IPS DF 4.7 (cell line): ENCODE measurements around the gene ZFTA.
"Not testable (repeated sequence)": the region's sequence is repeated elsewhere in the genome, so short reads cannot be mapped to it uniquely, and the experiment has no call there.

Source experiments
- DNase-seq: peaks from one replicate; pipeline ENCODE4 v3.0.0-alpha.2; 2013; ENCODE audit warnings: low spot score; ENCODE audit errors: extremely low read depth

The ZFTA gene

DNA sequence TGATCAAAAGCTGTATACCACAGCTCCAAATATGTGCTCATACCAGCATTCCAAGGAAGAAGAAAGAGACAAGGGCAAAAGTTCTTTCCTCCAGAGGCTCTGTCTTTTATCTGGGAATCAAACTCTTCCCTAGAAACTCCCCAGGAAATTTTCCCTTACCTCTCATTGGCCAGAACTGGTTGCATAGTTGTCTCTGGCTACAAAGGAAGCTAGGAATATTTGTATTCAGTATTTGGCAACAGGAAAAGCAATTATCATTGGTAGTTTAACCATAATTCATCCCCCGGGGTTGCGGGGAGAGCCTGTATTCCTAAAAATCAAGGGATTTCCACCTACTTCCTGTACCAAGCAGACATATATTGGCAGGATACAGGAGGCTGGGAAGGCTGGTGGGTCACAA lies 10.5 kb upstream of the ZFTA start:
- no peak for DNase-seq

- DNase-seq = no peak
These were observed 6.6 kb upstream of the ZFTA start for GRCh38 chr11:63775191-63775590.

- not testable (repeated sequence) for DNase-seq
These were observed 3.3 kb upstream of the ZFTA start for GRCh38 chr11:63771741-63772318.

DNA sequence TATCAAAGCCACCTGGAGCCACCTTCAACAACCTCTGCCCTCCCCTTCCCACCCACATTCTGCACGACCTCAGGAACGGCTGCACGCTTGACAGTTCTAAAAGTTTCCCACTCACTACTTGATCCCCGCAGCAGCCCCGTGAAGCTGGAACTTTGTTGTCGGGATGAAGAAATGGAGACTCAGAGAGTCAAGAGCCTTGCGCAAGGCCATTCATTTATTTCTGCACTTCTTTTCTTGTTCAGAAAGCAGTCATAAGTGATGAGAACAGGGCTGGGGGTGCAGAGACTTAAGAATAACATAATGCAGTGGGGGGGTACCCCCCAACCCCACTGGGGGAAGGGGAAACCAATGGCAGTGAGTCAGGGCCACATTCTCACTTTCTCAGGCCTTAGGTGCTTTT lies 2.2 kb upstream of the ZFTA start:
- no peak for DNase-seq

DNA sequence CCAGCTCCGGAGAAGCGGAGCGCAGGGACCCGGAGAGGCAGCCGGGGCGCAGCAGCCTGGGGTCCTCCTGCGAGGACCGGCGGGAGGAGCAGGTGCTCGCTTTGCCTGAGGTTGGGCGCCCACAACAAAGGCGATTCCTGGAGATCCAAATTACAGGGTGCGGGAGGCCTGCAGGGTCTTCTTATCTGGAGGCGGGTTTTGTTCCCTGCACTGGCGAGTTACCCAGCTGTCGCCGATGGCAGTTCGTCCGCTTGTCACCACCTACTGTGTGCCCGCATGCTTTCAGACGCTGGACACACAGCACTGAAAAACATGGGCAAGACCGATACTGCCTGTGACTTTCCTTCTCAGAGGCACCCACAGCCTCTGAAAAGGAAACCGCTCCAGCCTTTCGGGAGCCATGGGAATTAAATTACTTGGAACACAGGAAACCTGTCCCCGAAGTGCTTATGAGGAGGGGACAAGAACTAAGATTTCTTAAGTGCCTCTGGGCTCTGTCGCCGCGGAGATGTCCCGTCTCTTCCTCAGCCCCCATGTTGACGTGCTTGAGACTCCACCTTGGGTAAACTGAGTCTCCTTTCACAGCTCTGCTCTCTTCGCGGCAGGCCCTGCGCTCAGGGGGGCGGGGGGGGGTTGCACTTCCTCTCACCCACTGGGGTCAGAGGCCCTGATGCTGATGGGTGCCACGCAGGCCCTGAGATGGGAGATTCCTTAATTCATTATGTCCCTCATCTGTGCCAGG lies 1.3 kb upstream of the ZFTA start:
- no peak for DNase-seq

- DNase-seq = no peak
These were observed 603 bp upstream of the ZFTA start for GRCh38 chr11:63769042-63769713.

DNA sequence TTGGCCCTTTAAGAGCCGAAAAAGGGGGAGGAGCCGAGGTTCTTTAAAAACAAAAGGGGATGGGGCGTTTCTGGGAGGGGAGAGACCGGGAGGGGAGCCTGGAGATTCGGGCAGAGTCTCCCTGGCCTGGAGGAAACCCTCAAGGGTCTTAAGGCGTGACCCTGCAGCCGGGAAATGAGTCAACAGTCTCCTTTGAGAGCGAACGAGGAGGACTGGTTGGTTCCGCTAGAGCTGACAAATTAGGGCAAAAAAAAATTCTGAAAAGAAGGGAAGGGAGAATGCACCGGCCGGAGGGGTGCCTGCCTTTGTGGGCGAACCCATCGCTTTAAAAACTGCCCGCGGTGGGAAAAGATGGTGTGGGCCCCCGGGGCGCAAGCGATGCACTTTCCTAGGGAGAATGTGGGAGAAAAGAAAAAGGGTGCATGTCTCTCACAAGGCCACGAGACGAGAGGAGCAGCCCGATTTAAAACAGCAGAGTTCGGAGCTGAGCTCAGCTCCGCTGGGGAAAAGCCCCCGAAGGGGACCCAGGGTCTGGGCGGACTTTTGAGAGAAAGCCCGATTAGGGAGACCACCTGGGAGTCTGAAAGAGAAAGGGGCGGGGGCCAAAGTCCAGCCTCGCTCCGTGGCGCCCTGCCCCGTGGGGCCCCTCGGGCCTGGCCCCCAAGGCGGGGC lies 874 bp downstream of the ZFTA start:
- no peak for DNase-seq

DNA sequence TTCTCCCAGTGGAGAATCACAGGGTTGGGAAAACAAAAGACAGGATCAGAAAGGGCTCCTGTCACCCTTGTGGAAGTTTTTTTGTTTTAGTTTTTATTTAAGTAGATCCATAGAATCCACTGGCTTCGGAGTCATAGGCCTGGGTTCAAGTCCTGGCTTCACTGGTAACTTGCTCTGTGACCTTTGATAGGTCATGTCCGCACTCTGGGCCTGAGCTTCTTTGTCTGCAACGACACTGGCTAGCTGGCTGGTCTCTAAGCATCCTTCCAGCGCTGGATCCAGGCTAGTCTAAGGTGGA lies 1.4 kb downstream of the ZFTA start:
- no peak for DNase-seq

DNA sequence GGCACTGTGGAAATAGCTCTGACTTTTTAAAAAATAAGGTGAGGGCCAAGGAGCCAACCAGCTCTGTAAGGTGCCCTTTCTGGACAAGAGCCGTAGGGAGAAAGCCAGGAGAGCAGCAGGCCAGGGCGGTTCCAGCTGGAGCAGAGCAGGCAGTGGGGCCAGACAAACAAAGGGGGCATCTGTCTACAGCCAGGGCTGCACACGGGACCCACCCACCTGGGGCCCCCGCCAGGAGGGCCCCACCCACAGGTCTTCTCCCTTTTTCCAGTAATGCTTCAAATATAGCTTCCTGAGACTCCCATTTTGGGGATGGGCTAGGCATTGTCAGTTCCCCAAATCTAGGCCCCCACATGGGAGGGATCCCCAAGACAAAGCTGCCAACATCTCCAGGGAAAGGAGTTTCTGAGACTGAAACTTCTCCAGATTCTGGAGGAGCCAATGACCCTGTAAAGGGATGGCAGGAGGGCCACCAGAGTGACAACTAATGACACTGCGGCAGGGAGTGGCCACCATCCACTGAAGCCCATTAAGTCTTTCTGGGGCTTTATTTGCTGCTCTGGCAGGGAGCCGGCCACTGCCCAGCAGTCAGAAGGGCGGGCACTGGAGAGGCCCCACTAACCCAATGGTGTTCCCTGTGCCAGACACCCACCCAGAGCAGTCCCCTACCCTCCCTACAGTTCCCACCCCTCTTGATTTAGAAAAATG lies 1.9 kb downstream of the ZFTA start:
- DNase-seq = no peak

- DNase-seq = no peak
These were observed 2.8 kb downstream of the ZFTA start for GRCh38 chr11:63765688-63766241.

DNA sequence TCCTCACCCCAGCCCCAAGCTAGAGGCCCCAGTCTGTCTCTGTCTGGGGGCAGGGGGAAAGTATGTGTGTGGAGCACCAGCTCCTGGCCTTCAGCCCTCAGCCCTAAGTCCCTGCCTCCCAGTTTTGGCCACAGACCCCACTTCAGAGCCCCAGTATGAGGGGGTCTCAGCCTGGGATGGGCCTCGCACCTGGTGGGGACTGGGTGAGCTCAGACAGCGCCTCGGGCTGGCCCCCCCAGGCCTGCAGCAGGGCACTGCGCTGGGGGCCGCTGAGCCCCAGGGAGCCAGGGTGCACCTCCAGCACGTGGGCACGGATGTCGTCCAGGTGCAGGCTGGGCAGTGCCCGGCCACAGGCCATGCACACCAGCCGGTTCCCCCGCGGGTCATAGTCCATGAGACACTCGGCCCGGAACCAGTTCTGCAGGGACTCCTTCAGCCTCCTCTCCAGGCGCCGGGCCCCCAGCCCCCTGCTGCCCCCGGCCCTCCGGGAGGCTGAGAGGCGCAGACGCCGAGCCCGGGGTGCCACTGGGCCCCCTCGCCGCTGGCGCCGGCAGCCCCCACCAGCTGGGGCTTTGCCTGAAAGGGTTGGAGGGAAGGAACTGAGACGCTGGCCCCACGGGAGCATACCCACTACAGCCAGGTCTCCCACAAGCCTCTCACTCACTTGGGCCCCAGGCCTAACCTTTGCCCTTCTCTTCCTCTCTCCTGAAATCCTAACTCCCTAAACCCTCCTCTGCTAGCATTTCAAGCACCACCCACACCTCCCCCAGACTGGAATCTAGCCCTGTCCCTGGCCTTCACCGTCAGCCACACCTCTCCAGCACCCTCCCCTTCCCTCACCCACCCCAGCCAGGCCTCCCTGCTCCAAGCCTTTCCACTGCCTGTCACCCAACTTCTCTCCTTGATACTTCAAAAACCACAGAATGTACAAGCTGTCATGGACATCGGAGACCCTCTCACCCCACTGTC lies 3.6 kb downstream of the ZFTA start:
- DNase-seq = no peak

GRCh38 chr11:63764340-63764678 lies 4.3 kb downstream of the ZFTA start:
- no peak for DNase-seq

- DNase-seq = no peak
These were observed 4.9 kb downstream of the ZFTA start for GRCh38 chr11:63763496-63764339.

DNA sequence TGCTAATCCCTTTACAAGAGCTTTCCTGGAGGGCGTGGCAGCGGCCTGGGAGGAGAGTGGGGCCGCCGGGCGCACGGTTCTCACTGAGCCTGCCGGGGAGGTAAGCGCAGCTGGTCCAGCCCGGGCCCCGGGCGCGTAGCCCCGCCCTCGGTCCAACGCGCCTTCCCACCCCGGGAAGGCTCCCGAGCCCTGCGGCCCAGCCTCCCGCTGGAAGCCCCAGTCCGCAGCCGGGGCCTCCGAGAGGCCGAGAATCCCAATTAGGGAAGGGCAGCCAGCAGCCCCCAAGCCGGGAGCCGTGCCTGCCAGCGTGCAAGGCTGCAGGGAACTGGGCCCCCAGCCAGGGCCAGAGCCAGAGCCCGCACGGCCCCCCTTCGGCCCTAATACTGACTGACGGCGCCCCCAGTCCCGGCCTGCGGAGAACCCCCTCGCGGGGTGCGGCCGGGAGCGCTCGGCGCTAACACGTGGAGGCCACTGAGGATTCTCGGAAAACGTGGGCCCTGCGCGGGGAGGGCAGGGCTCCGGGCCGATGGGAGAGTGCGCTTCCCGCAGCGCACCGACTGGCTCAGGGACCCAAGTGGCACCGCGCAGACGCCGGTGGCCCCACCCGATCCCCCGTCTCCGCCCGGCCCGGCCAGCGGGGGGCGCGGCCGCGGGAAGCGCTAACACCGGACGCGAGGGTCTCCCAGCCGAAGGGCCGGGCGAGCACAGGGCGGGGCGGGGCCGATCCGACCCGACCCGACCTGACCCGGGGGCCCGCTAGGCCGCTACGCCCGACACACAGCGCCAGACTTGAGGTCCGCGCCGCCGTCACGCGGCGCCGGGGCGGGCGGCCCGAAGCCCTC lies 5.7 kb downstream of the ZFTA start:
- DNase-seq = no peak

GRCh38 chr11:63761931-63762653 lies 6.5 kb downstream of the ZFTA start:
- no peak for DNase-seq

DNA sequence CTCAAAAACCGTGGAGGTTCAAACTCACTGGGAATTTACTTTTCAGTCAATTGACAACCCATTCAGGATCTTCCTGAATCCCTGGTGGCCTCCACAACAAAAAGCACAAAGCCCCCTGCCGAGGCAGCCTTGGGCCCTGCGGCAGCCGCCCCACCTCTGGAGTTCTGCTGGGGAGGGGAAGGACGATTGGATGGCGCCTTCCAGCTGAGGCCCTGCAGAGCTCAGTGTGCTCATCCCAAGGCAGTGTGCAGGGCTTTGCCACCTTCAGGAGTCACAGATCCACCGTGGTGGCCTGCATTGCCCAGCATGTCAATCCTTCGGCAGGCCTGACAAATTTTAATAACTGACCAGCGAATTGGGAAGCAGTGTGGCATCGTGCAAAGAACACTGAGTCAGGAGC lies 7.4 kb downstream of the ZFTA start:
- DNase-seq = no peak

DNA sequence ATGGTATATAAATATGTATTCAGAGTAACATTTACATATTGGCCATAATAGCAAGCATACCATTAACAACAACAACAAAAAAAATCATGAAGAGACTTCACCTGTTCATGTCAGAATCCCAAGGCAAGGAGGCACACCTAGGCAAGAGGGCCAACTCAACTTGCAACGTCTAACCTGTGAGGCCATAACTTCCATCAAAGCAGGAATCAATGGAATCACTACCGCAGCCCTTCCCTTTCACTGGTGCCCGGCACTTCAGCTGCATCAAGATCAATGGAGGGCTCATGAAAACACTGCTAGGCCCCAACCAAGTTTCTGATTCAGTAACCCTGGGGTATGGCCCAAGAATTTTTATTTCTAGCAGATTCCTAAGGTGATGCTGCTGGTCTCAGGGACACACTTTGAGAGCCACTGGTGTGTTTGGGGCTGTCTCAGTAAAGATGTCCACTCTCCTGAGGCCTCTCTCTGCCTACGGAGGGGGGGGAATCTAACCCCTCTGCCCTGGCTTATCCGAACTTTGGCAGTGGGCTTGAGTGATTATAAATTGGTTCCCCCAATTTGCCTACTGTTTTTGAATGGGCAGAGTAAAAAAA lies 8.0 kb downstream of the ZFTA start:
- DNase-seq = no peak
